Ureter (tissue), 1 donor: Measurements from ENCODE around the gene HSD3B7. TPM values are rescaled to one million over a fixed set of nuclear protein-coding genes. Genes with fewer than 3 reads are reported as not detected.

Experiments
- DNase-seq: peaks from one replicate; pipeline ENCODE4 v3.0.0-alpha.2; 2020; ENCODE audit warnings: low spot score
- total RNA-seq: library from RNA; stranded (reverse); gene quantifications from one replicate; pipeline ENCODE4 v1.2.4, GENCODE V29; 2023
- donor health status: DM: yes; HTN: yes; CAD: no.

The HSD3B7 gene
- total RNA-seq, 1 donor from 2014 or later: 14.8 TPM

GRCh38 chr16:30956601-30957455 lies 28.2 kb upstream of the HSD3B7 start:
- peak; percentile 89 for DNase-seq

GRCh38 chr16:30957456-30958174 lies 27.4 kb upstream of the HSD3B7 start, which contains the start of gene SETD1A:
Gene SETD1A, plus strand, starts transcription at chr16:30957754. Its CDS starts 978 bp downstream, at chr16:30958732.
- peak; percentile 98 for DNase-seq

- DNase-seq: peak; percentile 59
Measured at GRCh38 chr16:30958175-30959079, 26.6 kb upstream of the HSD3B7 start.

- no peak for DNase-seq
Measured at GRCh38 chr16:30961384-30961783, 23.6 kb upstream of the HSD3B7 start.

GRCh38 chr16:30963925-30964511 lies 21.0 kb upstream of the HSD3B7 start:
- no peak for DNase-seq

- no peak for DNase-seq
Measured at GRCh38 chr16:30964574-30965226, 20.3 kb upstream of the HSD3B7 start.

GRCh38 chr16:30965436-30965835 lies 19.6 kb upstream of the HSD3B7 start:
- DNase-seq: no peak

GRCh38 chr16:30966033-30966619 lies 18.9 kb upstream of the HSD3B7 start:
- no peak for DNase-seq

- no peak for DNase-seq
Measured at GRCh38 chr16:30967795-30968194, 17.2 kb upstream of the HSD3B7 start.

- DNase-seq: no peak
Measured at GRCh38 chr16:30969246-30969842, 15.7 kb upstream of the HSD3B7 start.

- no peak for DNase-seq
Measured at GRCh38 chr16:30971298-30971697, 13.7 kb upstream of the HSD3B7 start.

GRCh38 chr16:30972872-30973271 lies 12.1 kb upstream of the HSD3B7 start:
- DNase-seq: no peak

GRCh38 chr16:30974348-30974747 lies 10.7 kb upstream of the HSD3B7 start:
- DNase-seq: no peak

- no peak for DNase-seq
Measured at GRCh38 chr16:30976486-30976885, 8.5 kb upstream of the HSD3B7 start.

- no peak for DNase-seq
Measured at GRCh38 chr16:30977502-30977901, 7.5 kb upstream of the HSD3B7 start.

- DNase-seq: no peak
Measured at GRCh38 chr16:30979170-30980022, 5.6 kb upstream of the HSD3B7 start.

- no peak for DNase-seq
Measured at GRCh38 chr16:30980023-30980371, 5.0 kb upstream of the HSD3B7 start.

GRCh38 chr16:30980434-30980833 lies 4.6 kb upstream of the HSD3B7 start:
- DNase-seq: no peak

GRCh38 chr16:30980959-30981358 lies 4.0 kb upstream of the HSD3B7 start:
- DNase-seq: no peak
